Thymus (tissue), 14 donors: Measurements from ENCODE around the gene CTSO. TPM values are rescaled to one million over a fixed set of nuclear protein-coding genes. Genes with fewer than 3 reads are reported as not detected.
A peak's percentile ranks its signal among the peaks of the same experiment; 100 is the strongest.

Source experiments
- DNase-seq, 9 donors: peaks; one replicate each; pipeline ENCODE4 v3.0.0-alpha.2; 2013; ENCODE audit warnings: low spot score in 9 of 9, low read depth in 6 of 9, missing footprints in 1 of 9
- H3K27ac ChIP-seq, 2 donors: one replicate each; pipeline ENCODE4 v1.5.1; 2013; ENCODE audit warnings: control low read depth in 1 of 2, low read depth in 1 of 2, low read length in 1 of 2, mild to moderate bottlenecking in 1 of 2, moderate library complexity in 1 of 2
- H3K27me3 ChIP-seq, 2 donors: one replicate each; pipeline ENCODE4 v1.5.1; 2013; ENCODE audit warnings: low read length in 1 of 2; ENCODE audit not compliant: control insufficient read depth in 2 of 2, insufficient read depth in 1 of 2
- H3K36me3 ChIP-seq, 2 donors: one replicate each; pipeline ENCODE4 v1.5.1; 2013; ENCODE audit warnings: low read length in 1 of 2, mild to moderate bottlenecking in 1 of 2, moderate library complexity in 1 of 2; ENCODE audit not compliant: control insufficient read depth in 2 of 2, insufficient read depth in 2 of 2
- H3K4me1 ChIP-seq, 2 donors: one replicate each; pipeline ENCODE4 v1.5.1; 2013; ENCODE audit warnings: low read length in 2 of 2; ENCODE audit not compliant: control insufficient read depth in 2 of 2, insufficient read depth in 2 of 2
- H3K4me3 ChIP-seq, 2 donors: one replicate each; pipeline ENCODE4 v1.5.1; 2013; ENCODE audit warnings: low read length in 2 of 2, control low read depth in 1 of 2, mild to moderate bottlenecking in 1 of 2
- H3K9me3 ChIP-seq, 2 donors: one replicate each; pipeline ENCODE4 v1.5.1; 2013; ENCODE audit warnings: low read length in 1 of 2, mild to moderate bottlenecking in 1 of 2; ENCODE audit not compliant: control insufficient read depth in 2 of 2, insufficient read depth in 1 of 2
- WGBS: extraction: QIAGEN DNeasy Blood & Tissue Kit; methylation state at CpG from one replicate; pipeline ENCODE4 v1.1.7; 2013; 5-methylcytosine and 5-hydroxymethylcytosine counted together
- long read RNA-seq, 10 donors: transcript quantifications; one replicate each; lab custom pipeline, GENCODE V29; 2026
- polyA plus RNA-seq: library from polyadenylated mRNA; stranded (reverse); fragments of 200-250 nt; gene quantifications from one replicate; pipeline ENCODE4 v1.2.3, GENCODE V29; 2013
- total RNA-seq: library from RNA; stranded (reverse); fragments of 120-200 nt; gene quantifications from one replicate; pipeline ENCODE4 v1.2.4, GENCODE V29; 2013
- donor health status: healthy.

Gene CTSO
- total RNA-seq (8.7 TPM), polyA plus RNA-seq (10.4 TPM)
- long read RNA-seq, donor 1: 0 reads
- long read RNA-seq, donor 2: 0 reads
- long read RNA-seq, donor 3, partial matches to known transcripts: 0 of 2 reads
- long read RNA-seq, donor 3, other reads (novel, unspliced or antisense): 0 of 2 reads
- long read RNA-seq, donor 4, partial matches to known transcripts: 0 of 1 reads
- long read RNA-seq, donor 4, other reads (novel, unspliced or antisense): 0 of 1 reads
- long read RNA-seq, donor 5, partial matches to known transcripts: 0 of 1 reads
- long read RNA-seq, donor 5, other reads (novel, unspliced or antisense): 0 of 1 reads
- long read RNA-seq, donor 6, transcript CTSO-201 (8 exons, 2,954 nt): major isoform, 5 of 5 reads
- long read RNA-seq, donor 6, partial matches to known transcripts: 0 of 5 reads
- long read RNA-seq, donor 6, other reads (novel, unspliced or antisense): 0 of 5 reads
- long read RNA-seq, donor 7, partial matches to known transcripts: 0 of 3 reads
- long read RNA-seq, donor 7, other reads (novel, unspliced or antisense): 0 of 3 reads
- long read RNA-seq, donor 8, partial matches to known transcripts: 0 of 1 reads
- long read RNA-seq, donor 8, other reads (novel, unspliced or antisense): 0 of 1 reads
- long read RNA-seq, donor 9: 0 reads
- long read RNA-seq, donor 10: 0 reads

- H3K4me3 ChIP-seq: peak within 1 kb of the TSS; percentile 63 to 80
- WGBS: under 1% methylated on average over 58 of the region's 58 CpGs
- H3K36me3 ChIP-seq: no peaks in the 10 kb centered on the region
- no peaks in the 10 kb centered on the region for H3K27me3 ChIP-seq
- no peaks in the 10 kb centered on the region for H3K9me3 ChIP-seq
- peaks cover 0 to 5% of the 10 kb centered on the region in 2 donors for H3K4me1 ChIP-seq
- peak; percentile 55 to 90 (median 66) for DNase-seq
- H3K27ac ChIP-seq: peak within 1 kb of the TSS; percentile 95 to 98
Observed at GRCh38 chr4:155953151-155954117, at the start of gene CTSO. CTSO (minus strand) TSS chr4:155953866; CDS start chr4:155953847, 19 bp downstream.

GRCh38 chr4:156000491-156000890 lies 46.8 kb upstream of the CTSO start:
- DNase-seq: no peak
- H3K27ac ChIP-seq: no peak overlapping the region
- H3K36me3 ChIP-seq: no peaks in the 10 kb centered on the region
- H3K9me3 ChIP-seq: no peaks in the 10 kb centered on the region
- no peaks in the 10 kb centered on the region for H3K27me3 ChIP-seq
- H3K4me1 ChIP-seq: no peaks in the 10 kb centered on the region
- H3K4me3 ChIP-seq: no peak overlapping the region
- 93% methylated on average over 3 of the region's 3 CpGs for WGBS

GRCh38 chr4:155999725-156000124 lies 46.1 kb upstream of the CTSO start:
- H3K9me3 ChIP-seq: no peaks in the 10 kb centered on the region
- no peaks in the 10 kb centered on the region for H3K36me3 ChIP-seq
- H3K4me3 ChIP-seq: no peak overlapping the region
- DNase-seq: peak in 1 of 9 donors; percentile 3
- H3K27ac ChIP-seq: no peak overlapping the region
- no peaks in the 10 kb centered on the region for H3K4me1 ChIP-seq
- WGBS: 34% methylated on average over 7 of the region's 7 CpGs
- no peaks in the 10 kb centered on the region for H3K27me3 ChIP-seq

- no peak for DNase-seq
- no peaks in the 10 kb centered on the region for H3K27me3 ChIP-seq
Observed at GRCh38 chr4:155995069-155995468, 41.4 kb upstream of the CTSO start.

GRCh38 chr4:155984106-155984797 lies 30.6 kb upstream of the CTSO start:
- Histone ChIP-seq H3K4me3 (no peak overlapping the region), H3K27ac (no peak overlapping the region), H3K9me3 (no peaks in the 10 kb centered on the region), H3K36me3 (no peaks in the 10 kb centered on the region), H3K4me1 (no peaks in the 10 kb centered on the region), H3K27me3 (no peaks in the 10 kb centered on the region)
- WGBS: 92% methylated on average over 4 of the region's 4 CpGs
- no peak for DNase-seq

More at GRCh38 chr4:155995069-155995468, 41.4 kb upstream of the CTSO start:
- Histone ChIP-seq H3K9me3 (no peaks in the 10 kb centered on the region), H3K36me3 (no peaks in the 10 kb centered on the region), H3K4me1 (no peaks in the 10 kb centered on the region), H3K27ac (no peak overlapping the region), H3K4me3 (no peak overlapping the region)

- no peak overlapping the region for H3K27ac ChIP-seq
- no peak overlapping the region for H3K4me3 ChIP-seq
- no peaks in the 10 kb centered on the region for H3K9me3 ChIP-seq
- no peaks in the 10 kb centered on the region for H3K36me3 ChIP-seq
- no peaks in the 10 kb centered on the region for H3K4me1 ChIP-seq
- H3K27me3 ChIP-seq: no peaks in the 10 kb centered on the region
- DNase-seq: no peak
- 78% methylated on average over 2 of the region's 2 CpGs for WGBS
Observed at GRCh38 chr4:155982736-155983385, 29.2 kb upstream of the CTSO start.

- no peak for DNase-seq
- H3K4me1 ChIP-seq: no peaks in the 10 kb centered on the region
- peaks cover 0 to 2% of the 10 kb centered on the region in 2 donors for H3K9me3 ChIP-seq
- 73% methylated on average over 4 of the region's 4 CpGs for WGBS
- no peak overlapping the region for H3K4me3 ChIP-seq
- no peaks in the 10 kb centered on the region for H3K27me3 ChIP-seq
- H3K27ac ChIP-seq: no peak overlapping the region
- no peaks in the 10 kb centered on the region for H3K36me3 ChIP-seq
Observed at GRCh38 chr4:155978810-155979209, 25.1 kb upstream of the CTSO start.

- Histone ChIP-seq H3K36me3 (no peaks in the 10 kb centered on the region), H3K27me3 (no peaks in the 10 kb centered on the region), H3K27ac (no peak overlapping the region), H3K4me3 (no peak overlapping the region), H3K9me3 (peaks cover 0 to 2% of the 10 kb centered on the region in 2 donors), H3K4me1 (no peaks in the 10 kb centered on the region)
- WGBS: 97% methylated on average over 2 of the region's 2 CpGs
- no peak for DNase-seq
Observed at GRCh38 chr4:155975511-155975910, 21.8 kb upstream of the CTSO start.
